NB4 (cell line): ENCODE measurements around the gene CTIF.

Experiments
- DNase-seq: peaks from one replicate; pipeline ENCODE4 v3.0.0; 2010; ENCODE audit warnings: low read depth
- H3K4me3 ChIP-seq: one replicate; pipeline ENCODE4 v1.5.1; 2011; ENCODE audit warnings: mild to moderate bottlenecking, low read depth, low read length, moderate library complexity
- CTCF ChIP-seq: IDR thresholded peaks from one replicate; pipeline ENCODE4 v1.5.1; 2012; ENCODE audit warnings: low read depth, low read length
- MAX ChIP-seq: IDR thresholded peaks from 2 replicates; pipeline ENCODE4 v1.6.1; 2011; ENCODE audit warnings: low read depth, low read length
- MYC ChIP-seq: IDR thresholded peaks from 2 replicates; pipeline ENCODE4 v1.6.1; 2011; ENCODE audit warnings: low read depth, low read length
- POLR2A ChIP-seq: IDR thresholded peaks from 2 replicates; pipeline ENCODE4 v1.6.1; 2011; ENCODE audit warnings: mild to moderate bottlenecking; ENCODE audit not compliant: insufficient read length; ENCODE audit errors: extremely low read depth

The CTIF gene

GRCh38 chr18:48887905-48888772 lies 349.3 kb downstream of the CTIF start:
- no peak for DNase-seq
- no peak for TF ChIP-seq CTCF
- TF ChIP-seq MYC: no peak
- no peak for TF ChIP-seq MAX
- TF ChIP-seq POLR2A: no peak
- H3K4me3 ChIP-seq: no peak overlapping the region

GRCh38 chr18:48888773-48889080 lies 349.9 kb downstream of the CTIF start:
- no peak overlapping the region for H3K4me3 ChIP-seq
- TF ChIP-seq CTCF: no peak
- no peak for TF ChIP-seq MYC
- TF ChIP-seq POLR2A: no peak
- TF ChIP-seq MAX: no peak
- DNase-seq: no peak

GRCh38 chr18:48889115-48889941 lies 350.5 kb downstream of the CTIF start:
- no peak for DNase-seq
- TF ChIP-seq MYC: no peak
- TF ChIP-seq POLR2A: no peak
- TF ChIP-seq MAX: no peak
- no peak for TF ChIP-seq CTCF

GRCh38 chr18:48889981-48890762 lies 351.3 kb downstream of the CTIF start:
- TF ChIP-seq MYC: no peak
- TF ChIP-seq CTCF: no peak
- TF ChIP-seq MAX: no peak
- no peak for TF ChIP-seq POLR2A
- H3K4me3 ChIP-seq: no peak overlapping the region
- DNase-seq: no peak

More at GRCh38 chr18:48889115-48889941, 350.5 kb downstream of the CTIF start:
- H3K4me3 ChIP-seq: no peak overlapping the region

GRCh38 chr18:48891721-48892120 lies 352.9 kb downstream of the CTIF start:
- no peak overlapping the region for H3K4me3 ChIP-seq
- DNase-seq: no peak
- TF ChIP-seq CTCF (no peak), POLR2A (no peak), MAX (no peak), MYC (no peak)
